A172 (cell line): ENCODE results near the gene BMI1. TPM values are rescaled to one million over a fixed set of nuclear protein-coding genes. Genes with fewer than 3 reads are reported as not detected.

Experiments
- DNase-seq: peaks from one replicate; pipeline ENCODE4 v3.0.0-alpha.2; 2015; ENCODE audit warnings: low spot score
- total RNA-seq: library from RNA; depleted of rRNA; stranded (reverse); fragments of >200 nt; shearing (Covaris generic); gene quantifications from 2 replicates; pipeline ENCODE4 v1.2.3, GENCODE V29; 2014; rRNA removed

The BMI1 gene
- total RNA-seq, 1 experiment from 2014 or later: 120 TPM

GRCh38 chr10:22367471-22367870, 46.6 kb downstream of the BMI1 start:
- DNase-seq: no peak

- no peak for DNase-seq
Observed at GRCh38 chr10:22368402-22368801, 47.5 kb downstream of the BMI1 start.

GRCh38 chr10:22368981-22369380, 48.1 kb downstream of the BMI1 start:
- DNase-seq: no peak

GRCh38 chr10:22369434-22370072, 48.7 kb downstream of the BMI1 start:
- peak; percentile 16 for DNase-seq

GRCh38 chr10:22370320-22370719, 49.4 kb downstream of the BMI1 start:
- no peak for DNase-seq

- DNase-seq: no peak
Observed at GRCh38 chr10:22372298-22372697, 51.4 kb downstream of the BMI1 start.

- no peak for DNase-seq
Observed at GRCh38 chr10:22372917-22373316, 52.0 kb downstream of the BMI1 start.

- no peak for DNase-seq
Observed at GRCh38 chr10:22374489-22375126, 53.7 kb downstream of the BMI1 start.

GRCh38 chr10:22379059-22379458, 58.2 kb downstream of the BMI1 start:
- no peak for DNase-seq

Other genes starting within 250 kb of the BMI1 start
- not detected in 2 replicates for gene EBLN1, start 103.1 kb upstream of the BMI1 start, total RNA-seq
- 90.5 and 122 TPM in 2 replicates for gene COMMD3, start 4.7 kb upstream of the BMI1 start, total RNA-seq
- gene SPAG6, start 24.4 kb downstream of the BMI1 start, total RNA-seq: not detected in 2 replicates